ENCODE data around the gene CDH23.

CDH23 gene

DNA sequence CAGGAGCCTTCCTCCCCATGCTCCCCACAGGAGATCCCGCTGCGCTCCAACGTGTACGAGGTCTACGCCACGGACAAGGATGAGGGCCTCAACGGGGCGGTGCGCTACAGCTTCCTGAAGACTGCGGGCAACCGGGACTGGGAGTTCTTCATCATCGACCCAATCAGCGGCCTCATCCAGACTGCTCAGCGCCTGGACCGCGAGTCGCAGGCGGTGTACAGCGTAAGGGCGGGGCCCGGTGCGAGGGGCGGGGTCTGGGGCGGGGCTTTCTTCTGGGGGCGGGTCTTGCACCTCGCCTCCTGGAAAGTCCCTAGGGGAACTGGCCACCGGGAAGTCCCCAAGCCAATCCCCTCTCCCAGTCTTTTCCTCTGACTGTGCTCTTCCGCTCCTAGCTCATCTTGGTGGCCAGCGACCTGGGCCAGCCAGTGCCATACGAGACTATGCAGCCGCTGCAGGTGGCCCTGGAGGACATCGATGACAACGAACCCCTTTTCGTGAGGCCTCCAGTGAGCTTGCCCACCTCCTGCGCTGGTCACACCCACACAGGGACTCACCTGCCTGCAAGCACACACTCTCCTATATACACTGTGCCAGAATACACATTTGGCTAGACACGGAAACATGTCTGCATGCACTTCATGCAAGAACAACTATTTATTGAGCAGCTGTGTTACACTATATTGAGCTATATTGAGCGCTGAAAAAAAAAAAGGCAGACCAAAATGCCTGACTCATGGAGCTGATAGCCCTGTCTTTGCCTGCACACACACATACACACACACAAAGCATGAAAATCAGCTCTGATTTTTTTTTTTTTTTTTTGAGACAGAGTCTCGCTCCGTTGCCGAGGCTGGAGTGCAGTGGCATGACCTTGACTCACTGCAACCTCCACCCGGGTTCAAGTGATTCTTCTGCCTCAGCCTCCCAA is 409.3 kb downstream of the CDH23 start:
- TF ChIP-seq, protein P1, sequence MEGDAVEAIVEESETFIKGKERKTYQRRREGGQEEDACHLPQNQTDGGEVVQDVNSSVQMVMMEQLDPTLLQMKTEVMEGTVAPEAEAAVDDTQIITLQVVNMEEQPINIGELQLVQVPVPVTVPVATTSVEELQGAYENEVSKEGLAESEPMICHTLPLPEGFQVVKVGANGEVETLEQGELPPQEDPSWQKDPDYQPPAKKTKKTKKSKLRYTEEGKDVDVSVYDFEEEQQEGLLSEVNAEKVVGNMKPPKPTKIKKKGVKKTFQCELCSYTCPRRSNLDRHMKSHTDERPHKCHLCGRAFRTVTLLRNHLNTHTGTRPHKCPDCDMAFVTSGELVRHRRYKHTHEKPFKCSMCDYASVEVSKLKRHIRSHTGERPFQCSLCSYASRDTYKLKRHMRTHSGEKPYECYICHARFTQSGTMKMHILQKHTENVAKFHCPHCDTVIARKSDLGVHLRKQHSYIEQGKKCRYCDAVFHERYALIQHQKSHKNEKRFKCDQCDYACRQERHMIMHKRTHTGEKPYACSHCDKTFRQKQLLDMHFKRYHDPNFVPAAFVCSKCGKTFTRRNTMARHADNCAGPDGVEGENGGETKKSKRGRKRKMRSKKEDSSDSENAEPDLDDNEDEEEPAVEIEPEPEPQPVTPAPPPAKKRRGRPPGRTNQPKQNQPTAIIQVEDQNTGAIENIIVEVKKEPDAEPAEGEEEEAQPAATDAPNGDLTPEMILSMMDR (IDR thresholded peaks at IDR 0.05) = no peak

DNA sequence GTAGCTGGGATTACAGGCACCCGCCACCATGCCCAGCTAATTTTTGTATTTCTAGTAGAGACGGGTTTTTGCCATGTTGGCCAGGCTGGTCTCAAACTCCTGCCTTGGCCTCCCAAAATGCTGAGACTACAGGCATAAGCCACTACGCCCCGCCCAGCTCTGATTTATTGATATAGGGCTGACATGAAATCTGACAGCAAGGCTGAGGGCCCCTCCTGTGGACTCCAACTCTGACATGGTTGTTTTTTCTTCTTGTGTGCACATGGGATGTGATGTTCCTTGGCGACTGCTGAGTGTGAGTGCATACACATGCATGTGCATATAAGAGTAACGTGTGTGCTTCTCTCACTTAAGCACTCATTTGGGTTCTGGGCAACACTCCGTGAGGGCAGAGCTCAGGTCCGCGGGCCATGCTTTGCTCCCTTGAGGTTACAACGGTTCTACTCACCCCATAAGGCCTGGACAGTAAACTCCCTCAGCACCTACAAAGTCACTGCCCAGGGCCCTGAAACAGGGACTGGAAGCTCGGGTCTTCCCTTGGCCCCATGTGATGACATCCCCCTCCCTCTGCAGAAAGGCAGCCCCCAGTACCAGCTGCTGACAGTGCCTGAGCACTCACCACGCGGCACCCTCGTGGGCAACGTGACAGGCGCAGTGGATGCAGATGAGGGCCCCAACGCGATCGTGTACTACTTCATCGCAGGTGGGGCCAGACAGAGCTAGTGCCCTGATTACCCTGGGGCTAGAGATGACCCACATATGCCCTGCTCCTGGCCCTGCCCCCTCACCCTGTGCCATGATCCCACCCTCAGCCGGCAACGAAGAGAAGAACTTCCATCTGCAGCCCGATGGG is 410.2 kb downstream of the CDH23 start:
- TF ChIP-seq, protein P1 (IDR thresholded peaks at IDR 0.05) = no peak

GRCh38 chr10:71807557-71808510 is 411.1 kb downstream of the CDH23 start:
- TF ChIP-seq, protein P1 (IDR thresholded peaks at IDR 0.05) = no peak

- TF ChIP-seq, protein P1 (IDR thresholded peaks at IDR 0.05) = no peak
Observed at GRCh38 chr10:71809628-71810027, 412.9 kb downstream of the CDH23 start.

GRCh38 chr10:71810048-71810750 is 413.5 kb downstream of the CDH23 start:
- TF ChIP-seq, protein P1 (IDR thresholded peaks at IDR 0.05) = no peak

- TF ChIP-seq, protein P1 (IDR thresholded peaks at IDR 0.05) = no peak
Observed at GRCh38 chr10:71811351-71811750, 414.6 kb downstream of the CDH23 start.

All from LNCAP (cell line).